Measurements from ENCODE around the gene OVOL1. TPM values are rescaled to one million over a fixed set of nuclear protein-coding genes. Genes with fewer than 3 reads are reported as not detected.

Gene OVOL1
- total and polyA plus RNA-seq, 2 experiments from 2014 or later = 1.5 to 3.3 TPM

- Histone ChIP-seq H4K20me1 (replicated peaks; ENCODE audit: insufficient read depth) (no peaks in the 10 kb centered on the region), H3K27me3 (ENCODE audit: insufficient read depth) (no peaks in the 10 kb centered on the region), H3K36me3 (ENCODE audit: insufficient read depth) (no peaks in the 10 kb centered on the region), H3K4me3 (no peak overlapping the region), H3F3A (replicated peaks; ENCODE audit: low read depth) (no peaks in the 10 kb centered on the region), H3K4me2 (no peak overlapping the region), H3K27ac (ENCODE audit: low read depth) (no peak overlapping the region), H3K79me2 (replicated peaks; ENCODE audit: insufficient read depth) (no peaks in the 10 kb centered on the region), H2AFZ (no peak overlapping the region), H3K4me1 (ENCODE audit: insufficient read depth) (no peaks in the 10 kb centered on the region), H3K9me2 (ENCODE audit: insufficient read depth) (no peaks in the 10 kb centered on the region)
- Mint-ChIP-seq H3K9me3 (no peaks in the 10 kb centered on the region; the same call in 2 of the 3 replicates), H3K36me3 (ENCODE audit: low read depth) (no peaks in the 10 kb centered on the region), H3K27me3 (ENCODE audit: insufficient read depth, low read depth, poor library complexity) (peaks cover 7% of the 10 kb centered on the region), H3K4me3 (no peak overlapping the region), H3K27ac (no peak overlapping the region), H3K4me1 (no peaks in the 10 kb centered on the region)
- DNase-seq (ENCODE audit: low spot score) = no peak
- no peak for ATAC-seq
- TF ChIP-seq ZNF462 (CRISPR knock-in tag; IDR thresholded peaks at IDR 0.05) (no peak), ZNF114 (CRISPR knock-in tag; IDR thresholded peaks at IDR 0.05) (no peak), ZNF331 (CRISPR knock-in tag; IDR thresholded peaks at IDR 0.05; ENCODE audit: low read depth) (no peak), CTCF (conservative IDR thresholded peaks at IDR 0.05; ENCODE audit: low read depth in 2 of 2) (no peak), ETS1 (IDR thresholded peaks at IDR 0.05) (no peak), REST (IDR thresholded peaks at IDR 0.05; ENCODE audit: unreplicated experiment) (no peak), STAT1 (IDR thresholded peaks at IDR 0.05; ENCODE audit: unreplicated experiment) (no peak), EZH2phosphoT487 (IDR thresholded peaks at IDR 0.05; ENCODE audit: unreplicated experiment) (no peak), POLR2AphosphoS5 (IDR thresholded peaks at IDR 0.05; ENCODE audit: low read depth) (no peak)
Observed at GRCh38 chr11:65809496-65809895, 22.6 kb downstream of the OVOL1 start.

All from GM23338 (cell line).